Keratinocyte (primary cell): ENCODE results near the gene GCNT4. TPM values are rescaled to one million over a fixed set of nuclear protein-coding genes. Genes with fewer than 3 reads are reported as not detected.

Experiments used
- DNase-seq: peaks from one replicate; pipeline ENCODE4 v3.0.0-alpha.2; 2011; ENCODE audit warnings: low read depth, missing footprints, low spot score
- FAIRE-seq: peaks from 2 replicates; lab custom pipeline; 2011; peaks lifted over from hg19 to GRCh38; lab: Jason Lieb, UNC
- H2AFZ ChIP-seq: 2 replicates; pipeline ENCODE4 v1.6.0; 2012; ENCODE audit warnings: low read length, control low read depth, inconsistent platforms; ENCODE audit not compliant: control insufficient read depth
- H3K27ac ChIP-seq: 2 replicates; pipeline ENCODE4 v1.5.1; 2011; ENCODE audit warnings: low read length; ENCODE audit not compliant: control insufficient read depth, insufficient read depth
- H3K27me3 ChIP-seq: 3 replicates; pipeline ENCODE4 v1.6.0; 2011; ENCODE audit warnings: low read length; ENCODE audit not compliant: control insufficient read depth, insufficient read depth; ENCODE audit errors: extremely low read depth
- H3K36me3 ChIP-seq, 2 experiments: 2 replicates in 1 of 2; 3 replicates in 1 of 2; pipeline ENCODE4 v1.5.1; 2011; ENCODE audit warnings: low read length in 2 of 2, mild to moderate bottlenecking in 1 of 2; ENCODE audit not compliant: control insufficient read depth in 2 of 2, insufficient read depth in 2 of 2; ENCODE audit errors: extremely low read depth in 1 of 2
- H3K4me1 ChIP-seq: 3 replicates; pipeline ENCODE4 v1.5.1; 2011; ENCODE audit warnings: low read length; ENCODE audit not compliant: control insufficient read depth, insufficient read depth; ENCODE audit errors: extremely low read depth
- H3K4me2 ChIP-seq: 3 replicates; pipeline ENCODE4 v1.6.0; 2011; ENCODE audit warnings: low read depth, low read length; ENCODE audit not compliant: control insufficient read depth, insufficient read depth; ENCODE audit errors: extremely low read depth
- H3K4me3 ChIP-seq, 3 experiments: fragments of 200-600 bp in 1 of 3; sonication (generic) in 1 of 3; 2 replicates in 2 of 3; 3 replicates in 1 of 3; pipeline ENCODE4 v1.5.1; 2011 to 2016; ENCODE audit warnings: low read length in 3 of 3, mild to moderate bottlenecking in 3 of 3, control low read depth in 2 of 3, inconsistent platforms in 1 of 3, low read depth in 1 of 3, mixed read lengths in 1 of 3, mixed run types in 1 of 3, moderate library complexity in 1 of 3; ENCODE audit not compliant: control insufficient read depth in 2 of 3, insufficient read depth in 2 of 3; ENCODE audit errors: extremely low read depth in 1 of 3
- H3K79me2 ChIP-seq: 2 replicates; pipeline ENCODE4 v1.6.0; 2012; ENCODE audit warnings: low read length; ENCODE audit not compliant: control insufficient read depth, insufficient read depth
- H3K9ac ChIP-seq: 3 replicates; pipeline ENCODE4 v1.6.0; 2011; ENCODE audit warnings: low read length; ENCODE audit not compliant: control insufficient read depth, insufficient read depth; ENCODE audit errors: extremely low read depth
- H3K9me1 ChIP-seq: 3 replicates; pipeline ENCODE4 v1.6.0; 2011; ENCODE audit warnings: low read length; ENCODE audit not compliant: control insufficient read depth, insufficient read depth; ENCODE audit errors: extremely low read depth
- H3K9me3 ChIP-seq: 2 replicates; pipeline ENCODE4 v1.5.1; 2012; ENCODE audit warnings: low read depth, low read length; ENCODE audit not compliant: control insufficient read depth
- H4K20me1 ChIP-seq: 3 replicates; pipeline ENCODE4 v1.6.0; 2011; ENCODE audit warnings: low read length; ENCODE audit not compliant: control insufficient read depth, insufficient read depth; ENCODE audit errors: extremely low read depth
- CTCF ChIP-seq, 3 experiments: IDR thresholded peaks in 1 of 3; conservative IDR thresholded peaks in 1 of 3; optimal IDR thresholded peaks in 1 of 3; 2 replicates in 2 of 3; 3 replicates in 1 of 3; pipeline versions ENCODE3 to v1.5.1; 2011; ENCODE audit warnings: low read length in 3 of 3, mild to moderate bottlenecking in 3 of 3, moderate library complexity in 2 of 3, control low read depth in 1 of 3, inconsistent platforms in 1 of 3; ENCODE audit not compliant: insufficient read depth in 2 of 3; ENCODE audit errors: extremely low read depth in 1 of 3
- EZH2 ChIP-seq: IDR thresholded peaks from one replicate; pipeline ENCODE4 v1.6.1; 2012; ENCODE audit warnings: inconsistent platforms, mild to moderate bottlenecking, low read length, moderate library complexity
- dilution Hi-C: fragments of 300-500 bp; cut with MboI; formaldehyde crosslinking; loops from one replicate; pipeline ENCODE4 v1.7.0; 2020; ENCODE audit warnings: low sequenced_read_pairs; ENCODE audit not compliant: extremely low pct_ligation_motif_present
- polyA plus RNA-seq, 5 experiments: library from polyadenylated mRNA; depleted of rRNA in 3 of 5; stranded (reverse) in 3 of 5; stranded (forward) in 1 of 5; unstranded in 1 of 5; fragments of >200 nt; gene quantifications; 1 replicate in 1 of 5; 2 replicates in 3 of 5; 3 replicates in 1 of 5; pipeline versions ENCODE4 v1.2.1 to v1.2.3, GENCODE V29; 2011 to 2012; ENCODE audit warnings: missing spikeins in 2 of 5, low read depth in 1 of 5, low replicate concordance in 1 of 5
- small RNA-seq, 3 experiments: library from RNA; depleted of rRNA; stranded (forward); fragments of <200 nt; gene quantifications; one replicate each; pipeline ENCODE3, GENCODE V24; 2012; ENCODE audit warnings: low read depth in 3 of 3, low replicate concordance in 1 of 3; ENCODE audit not compliant: insufficient read length in 3 of 3

GCNT4 gene
- polyA plus RNA-seq, 1 donor (not counting 4 experiments of a cell fraction or from before 2014, with no cell fraction given) = 3.2 TPM

- no peak overlapping the region for H3K4me3 ChIP-seq
- no peak overlapping the region for H2AFZ ChIP-seq
- no peaks in the 10 kb centered on the region for H3K27me3 ChIP-seq
- no peaks in the 10 kb centered on the region for H3K9me1 ChIP-seq
- no peak overlapping the region for H3K9ac ChIP-seq
- TF ChIP-seq EZH2 (no peak), CTCF (optimal IDR thresholded peaks at IDR 0.05 in 1 of 3, IDR thresholded peaks at IDR 0.05 in 1 of 3, conservative IDR thresholded peaks at IDR 0.05 in 1 of 3; ENCODE audit: extremely low read depth in 1 of 3, insufficient read depth in 2 of 3, low read length in 3 of 3) (no peak)
- H3K4me1 ChIP-seq = no peaks in the 10 kb centered on the region
- dilution Hi-C loops = no loop called here
- no peaks in the 10 kb centered on the region for H3K79me2 ChIP-seq
- no peaks in the 10 kb centered on the region for H4K20me1 ChIP-seq
- no peak overlapping the region for H3K27ac ChIP-seq
- no peaks in the 10 kb centered on the region for H3K36me3 ChIP-seq
- H3K4me2 ChIP-seq = no peak overlapping the region
- peaks cover 3% of the 10 kb centered on the region for H3K9me3 ChIP-seq
- FAIRE-seq (no peak), DNase-seq (no peak)
These were observed 45.2 kb downstream of the GCNT4 start for GRCh38 chr5:75006865-75007822.

GRCh38 chr5:75005561-75005960 lies 46.8 kb downstream of the GCNT4 start:
- dilution Hi-C loops = no loop called here
- Histone ChIP-seq H3K79me2 (no peaks in the 10 kb centered on the region), H3K9ac (no peak overlapping the region), H3K4me3 (no peak overlapping the region), H3K9me3 (peaks cover 3% of the 10 kb centered on the region), H2AFZ (no peak overlapping the region), H3K4me1 (no peaks in the 10 kb centered on the region), H3K4me2 (no peak overlapping the region), H3K9me1 (no peaks in the 10 kb centered on the region), H3K36me3 (no peaks in the 10 kb centered on the region), H3K27ac (no peak overlapping the region), H4K20me1 (no peaks in the 10 kb centered on the region), H3K27me3 (no peaks in the 10 kb centered on the region)
- TF ChIP-seq CTCF (optimal IDR thresholded peaks at IDR 0.05 in 1 of 3, IDR thresholded peaks at IDR 0.05 in 1 of 3, conservative IDR thresholded peaks at IDR 0.05 in 1 of 3; ENCODE audit: extremely low read depth in 1 of 3, insufficient read depth in 2 of 3, low read length in 3 of 3) = no peak
- no peak for TF ChIP-seq EZH2
- no peak for FAIRE-seq
- no peak for DNase-seq

Small RNA genes lying within 50 kb of the gene (small RNA-seq; reads per million reads assigned to genes)
- 0 reads per million in 3 experiments for gene AC093259.1

Other genes with a start within 250 kb of the GCNT4 start
- gene FAM169A, start 186.2 kb downstream of the GCNT4 start, polyA plus RNA-seq = 7.2 to 13.1 TPM (median 8.9 TPM) in 3 replicates
- 0.03 to 0.18 TPM (median 0.12 TPM) in 3 replicates for gene ANKRD31, start 184.3 kb upstream of the GCNT4 start, polyA plus RNA-seq